ENCODE measurements around the gene ISCA2.
A peak's percentile ranks its signal among the peaks of the same experiment; 100 is the strongest.
"Not testable (repeated sequence)": the region's sequence is repeated elsewhere in the genome, so short reads cannot be mapped to it uniquely, and the experiment has no call there.

The ISCA2 gene
- long read RNA-seq, transcript ISCA2-204 (4 exons, 2,626 nt) = major isoform, 31 of 35 reads
- long read RNA-seq, partial matches to known transcripts = 0 of 35 reads
- long read RNA-seq, other reads (novel, unspliced or antisense) = 1 of 35 reads

GRCh38 chr14:74493343-74494261 is at the start of gene ISCA2:
Gene ISCA2 (plus strand): TSS chr14:74493765. CDS start chr14:74493775, 10 bp downstream.
- Histone ChIP-seq H3K27me3 (ENCODE audit: insufficient read depth, poor library complexity, severe bottlenecking) (no peaks in the 10 kb centered on the region), H3K4me3 (replicated peaks; ENCODE audit: insufficient read depth, low read length) (peak within 1 kb of the TSS; percentile 80), H3K27ac (replicated peaks) (peak within 1 kb of the TSS; percentile 85)
- DNase-seq (ENCODE audit: low read depth in 1 of 2, low spot score in 1 of 2) = peak; percentile 87 to 97
- TF ChIP-seq POLR2AphosphoS5 (IDR thresholded peaks at IDR 0.05; ENCODE audit: low read depth) (peak; percentile 24; the same call in 1 of the 2 replicates), SPI1 (IDR thresholded peaks at IDR 0.05; ENCODE audit: borderline replicate concordance, low read depth) (no peak)

GRCh38 chr14:74444866-74445265 is 48.7 kb upstream of the ISCA2 start:
- DNase-seq (ENCODE audit: low read depth in 1 of 2, low spot score in 1 of 2) = no peak
- Histone ChIP-seq H3K27me3 (ENCODE audit: insufficient read depth, poor library complexity, severe bottlenecking) (no peaks in the 10 kb centered on the region), H3K4me3 (replicated peaks; ENCODE audit: insufficient read depth, low read length) (no peak overlapping the region), H3K27ac (replicated peaks) (no peak overlapping the region)
- TF ChIP-seq REST (IDR thresholded peaks at IDR 0.05; ENCODE audit: insufficient replicate concordance, low read depth) (no peak), SPI1 (IDR thresholded peaks at IDR 0.05; ENCODE audit: borderline replicate concordance, low read depth) (no peak), CTCF (IDR thresholded peaks at IDR 0.05; ENCODE audit: insufficient read depth, low read length) (no peak), GABPA (IDR thresholded peaks at IDR 0.05; ENCODE audit: low read depth) (no peak), POLR2AphosphoS5 (IDR thresholded peaks at IDR 0.05; ENCODE audit: low read depth) (no peak)

GRCh38 chr14:74454397-74454796 is 39.2 kb upstream of the ISCA2 start:
- not testable (repeated sequence) for DNase-seq (ENCODE audit: low read depth in 1 of 2, low spot score in 1 of 2); H3K27me3 ChIP-seq (ENCODE audit: insufficient read depth, poor library complexity, severe bottlenecking); H3K27ac ChIP-seq (replicated peaks); H3K4me3 ChIP-seq (replicated peaks; ENCODE audit: insufficient read depth, low read length)

GRCh38 chr14:74456684-74457564 is 36.6 kb upstream of the ISCA2 start:
- no peak for TF ChIP-seq CTCF (IDR thresholded peaks at IDR 0.05; ENCODE audit: insufficient read depth, low read length)
- no peak for TF ChIP-seq GABPA (IDR thresholded peaks at IDR 0.05; ENCODE audit: low read depth)
- no peak for TF ChIP-seq REST (IDR thresholded peaks at IDR 0.05; ENCODE audit: insufficient replicate concordance, low read depth)
- TF ChIP-seq SPI1 (IDR thresholded peaks at IDR 0.05; ENCODE audit: borderline replicate concordance, low read depth) = no peak
- TF ChIP-seq POLR2AphosphoS5 (IDR thresholded peaks at IDR 0.05; ENCODE audit: low read depth) = no peak
- Histone ChIP-seq H3K27me3 (ENCODE audit: insufficient read depth, poor library complexity, severe bottlenecking) (no peaks in the 10 kb centered on the region), H3K27ac (replicated peaks) (no peak overlapping the region), H3K4me3 (replicated peaks; ENCODE audit: insufficient read depth, low read length) (no peak overlapping the region)
- DNase-seq (ENCODE audit: low read depth in 1 of 2, low spot score in 1 of 2) = no peak

Measured in HL-60 (cell line).